CD4-positive, CD25-positive, alpha-beta regulatory T cell (primary cell): Measurements from ENCODE around the gene HECA. TPM values are rescaled to one million over a fixed set of nuclear protein-coding genes. Genes with fewer than 3 reads are reported as not detected.

Source experiments
- ATAC-seq, 2 donors: fragments of 150-1000 bp; cut with Tn5 transposase; one replicate each; pipeline ENCODE4 v1.10.0; 2021; ENCODE audit warnings: low read depth in 2 of 2, moderate number of reproducible peaks in 2 of 2, moderate library complexity in 1 of 2
- DNase-seq, 3 donors: peaks; one replicate each; pipeline versions ENCODE4 v3.0.0 to v3.0.0-alpha.2; 2012 to 2022; ENCODE audit warnings: mixed read lengths in 1 of 3
- H3K27ac ChIP-seq: one replicate; pipeline ENCODE4 v1.7.0; 2013; ENCODE audit warnings: mild to moderate bottlenecking, low read length; ENCODE audit not compliant: insufficient read depth, poor library complexity, severe bottlenecking
- H3K27me3 ChIP-seq: one replicate; pipeline ENCODE4 v1.7.0; 2013; ENCODE audit warnings: low read length; ENCODE audit not compliant: control insufficient read depth, insufficient read depth
- H3K36me3 ChIP-seq: one replicate; pipeline ENCODE4 v1.7.0; 2013; ENCODE audit warnings: mild to moderate bottlenecking, low read length, moderate library complexity; ENCODE audit not compliant: control insufficient read depth, insufficient read depth
- H3K4me1 ChIP-seq: 2 replicates; pipeline ENCODE4 v1.7.0; 2013; ENCODE audit warnings: mild to moderate bottlenecking, low read length; ENCODE audit not compliant: insufficient read depth, control insufficient read depth, poor library complexity, severe bottlenecking
- H3K4me3 ChIP-seq: one replicate; pipeline ENCODE4 v1.7.0; 2013; ENCODE audit warnings: low read depth, mild to moderate bottlenecking, low read length, moderate library complexity
- H3K9me3 ChIP-seq, 2 experiments: 1 replicate in 1 of 2; 2 replicates in 1 of 2; pipeline ENCODE4 v1.7.0; 2013; ENCODE audit warnings: low read length in 2 of 2, mild to moderate bottlenecking in 1 of 2, moderate library complexity in 1 of 2; ENCODE audit not compliant: control insufficient read depth in 2 of 2
- H3K27ac Mint-ChIP-seq, 3 donors: one replicate each; pipeline ENCODE4 v1.8.0; 2020 to 2022; ENCODE audit warnings: mild to moderate bottlenecking in 3 of 3, mixed read lengths in 3 of 3, moderate library complexity in 2 of 3
- H3K27me3 Mint-ChIP-seq: one replicate; pipeline ENCODE4 v1.8.0; 2022; ENCODE audit warnings: mild to moderate bottlenecking, mixed read lengths
- H3K36me3 Mint-ChIP-seq: one replicate; pipeline ENCODE4 v1.8.0; 2020; ENCODE audit warnings: mixed read lengths
- H3K4me1 Mint-ChIP-seq, 4 donors: one replicate each; pipeline ENCODE4 v1.8.0; 2020 to 2022; ENCODE audit warnings: mixed read lengths in 4 of 4, mild to moderate bottlenecking in 1 of 4
- H3K4me3 Mint-ChIP-seq, 4 donors: one replicate each; pipeline ENCODE4 v1.8.0; 2020 to 2022; ENCODE audit warnings: mild to moderate bottlenecking in 4 of 4, mixed read lengths in 4 of 4, moderate library complexity in 3 of 4
- H3K9me3 Mint-ChIP-seq, 7 donors: one replicate each; pipeline ENCODE4 v1.8.0; 2020 to 2022; ENCODE audit warnings: mixed read lengths in 7 of 7, mild to moderate bottlenecking in 3 of 7, moderate library complexity in 2 of 7
- polyA plus RNA-seq, 4 donors: library from polyadenylated mRNA; unstranded; fragments of 300-500 nt; fragmentation: Illumina TruSeq; gene quantifications; one replicate each; pipeline ENCODE4 v1.2.3, GENCODE V29; 2021
- total RNA-seq: library from RNA; stranded (reverse); gene quantifications from one replicate; pipeline ENCODE4 v1.2.3, GENCODE V29; 2022

HECA gene
- total RNA-seq (165 TPM), polyA plus RNA-seq (1 to 10 TPM; 5.2 to 7.9 (median 6.3) TPM)

- peaks cover 21% of the 10 kb centered on the region for H3K36me3 Mint-ChIP-seq
- DNase-seq (peak; percentile 96 to 99 (median 99)), ATAC-seq (peak; percentile 82 to 83)
- Histone ChIP-seq H3K4me3 (peak within 1 kb of the TSS; percentile 100), H3K27ac (peak within 1 kb of the TSS; percentile 96), H3K9me3 (no peaks in the 10 kb centered on the region), H3K36me3 (peaks cover 7% of the 10 kb centered on the region), H3K4me1 (peaks cover 53% of the 10 kb centered on the region), H3K27me3 (no peaks in the 10 kb centered on the region)
- H3K27me3 Mint-ChIP-seq: peaks cover 10% of the 10 kb centered on the region
- H3K27ac Mint-ChIP-seq: peak within 1 kb of the TSS; percentile 98 to 100 (median 100)
- peak within 1 kb of the TSS; percentile 94 to 99 (median 96) for H3K4me3 Mint-ChIP-seq
- peaks cover 41 to 70% (median 55%) of the 10 kb centered on the region in 4 donors for H3K4me1 Mint-ChIP-seq
- peaks cover 0 to 4% (median 0%) of the 10 kb centered on the region in 7 donors for H3K9me3 Mint-ChIP-seq
Measured at GRCh38 chr6:139134817-139135577, at the start of gene HECA. TSS of gene HECA (plus strand) at chr6:139135080. CDS start at chr6:139135397, 317 bp downstream.

GRCh38 chr6:139091826-139092225 is 43.1 kb upstream of the HECA start:
- Mint-ChIP-seq H3K4me3 (no peak overlapping the region), H3K36me3 (no peaks in the 10 kb centered on the region), H3K9me3 (peaks cover 0 to 6% (median 2%) of the 10 kb centered on the region in 7 donors), H3K27me3 (peaks cover 10% of the 10 kb centered on the region), H3K4me1 (peaks cover 0 to 9% (median under 1%) of the 10 kb centered on the region in 4 donors), H3K27ac (no peak overlapping the region)
- no peaks in the 10 kb centered on the region for H3K36me3 ChIP-seq
- H3K4me1 ChIP-seq: no peaks in the 10 kb centered on the region
- no peak for ATAC-seq
- no peak overlapping the region for H3K27ac ChIP-seq
- H3K27me3 ChIP-seq: no peaks in the 10 kb centered on the region
- H3K4me3 ChIP-seq: no peak overlapping the region
- no peak for DNase-seq
- H3K9me3 ChIP-seq: no peaks in the 10 kb centered on the region

GRCh38 chr6:139099984-139100383 is 34.9 kb upstream of the HECA start:
- DNase-seq (peak in 1 of 3 donors; percentile 34), ATAC-seq (no peak)
- Histone ChIP-seq H3K36me3 (no peaks in the 10 kb centered on the region), H3K4me1 (no peaks in the 10 kb centered on the region), H3K27ac (no peak overlapping the region), H3K9me3 (no peaks in the 10 kb centered on the region), H3K27me3 (no peaks in the 10 kb centered on the region), H3K4me3 (no peak overlapping the region)
- Mint-ChIP-seq H3K36me3 (peaks cover 3% of the 10 kb centered on the region), H3K9me3 (peaks cover 0 to 4% (median 0%) of the 10 kb centered on the region in 7 donors), H3K27ac (peak overlapping the region in 1 of 3 donors; percentile 27), H3K4me1 (peaks cover 6 to 24% (median 13%) of the 10 kb centered on the region in 4 donors), H3K27me3 (peaks cover 8% of the 10 kb centered on the region), H3K4me3 (no peak overlapping the region)

- H3K27ac Mint-ChIP-seq: no peak overlapping the region
- H3K4me3 ChIP-seq: no peak overlapping the region
- H3K27me3 Mint-ChIP-seq: no peaks in the 10 kb centered on the region
- no peaks in the 10 kb centered on the region for H3K9me3 ChIP-seq
- ATAC-seq (no peak), DNase-seq (no peak)
- peaks cover 6% of the 10 kb centered on the region for H3K4me1 ChIP-seq
- no peak overlapping the region for H3K27ac ChIP-seq
- H3K4me3 Mint-ChIP-seq: no peak overlapping the region
- H3K36me3 Mint-ChIP-seq: no peaks in the 10 kb centered on the region
- H3K9me3 Mint-ChIP-seq: peaks cover 0 to 2% (median 0%) of the 10 kb centered on the region in 7 donors
- no peaks in the 10 kb centered on the region for H3K27me3 ChIP-seq
- H3K4me1 Mint-ChIP-seq: peaks cover 20 to 30% (median 25%) of the 10 kb centered on the region in 4 donors
- no peaks in the 10 kb centered on the region for H3K36me3 ChIP-seq
Measured at GRCh38 chr6:139107051-139107450, 27.8 kb upstream of the HECA start.

GRCh38 chr6:139108378-139108777 is 26.5 kb upstream of the HECA start:
- peak overlapping the region; percentile 38 to 95 (median 62) for H3K27ac Mint-ChIP-seq
- no peaks in the 10 kb centered on the region for H3K36me3 ChIP-seq
- H3K27ac ChIP-seq: no peak overlapping the region
- peaks cover 19% of the 10 kb centered on the region for H3K4me1 ChIP-seq
- no peak overlapping the region for H3K4me3 ChIP-seq
- ATAC-seq (no peak), DNase-seq (no peak)
- no peaks in the 10 kb centered on the region for H3K36me3 Mint-ChIP-seq
- no peak overlapping the region for H3K4me3 Mint-ChIP-seq
- peaks cover 30 to 43% (median 36%) of the 10 kb centered on the region in 4 donors for H3K4me1 Mint-ChIP-seq
- no peaks in the 10 kb centered on the region for H3K27me3 ChIP-seq
- peaks cover 0 to 3% (median 0%) of the 10 kb centered on the region in 7 donors for H3K9me3 Mint-ChIP-seq
- no peaks in the 10 kb centered on the region for H3K9me3 ChIP-seq
- H3K27me3 Mint-ChIP-seq: no peaks in the 10 kb centered on the region

GRCh38 chr6:139109558-139109957 is 25.3 kb upstream of the HECA start:
- Histone ChIP-seq H3K27me3 (no peaks in the 10 kb centered on the region), H3K36me3 (no peaks in the 10 kb centered on the region), H3K4me3 (no peak overlapping the region), H3K27ac (no peak overlapping the region), H3K9me3 (no peaks in the 10 kb centered on the region), H3K4me1 (peaks cover 31% of the 10 kb centered on the region)
- H3K4me1 Mint-ChIP-seq: peaks cover 35 to 53% (median 48%) of the 10 kb centered on the region in 4 donors
- H3K27ac Mint-ChIP-seq: peak overlapping the region; percentile 17 to 95 (median 45)
- DNase-seq (peak in 2 of 3 donors; percentile 15 to 56), ATAC-seq (no peak)
- peaks cover 0 to 3% (median 0%) of the 10 kb centered on the region in 7 donors for H3K9me3 Mint-ChIP-seq
- H3K36me3 Mint-ChIP-seq: no peaks in the 10 kb centered on the region
- peak overlapping the region in 1 of 4 donors; percentile 41 for H3K4me3 Mint-ChIP-seq
- H3K27me3 Mint-ChIP-seq: no peaks in the 10 kb centered on the region

GRCh38 chr6:139112146-139112545 is 22.7 kb upstream of the HECA start:
- no peaks in the 10 kb centered on the region for H3K36me3 Mint-ChIP-seq
- peaks cover 51% of the 10 kb centered on the region for H3K4me1 ChIP-seq
- peak overlapping the region in 2 of 4 donors; percentile 29 to 60 for H3K4me3 Mint-ChIP-seq
- H3K27ac Mint-ChIP-seq: peak overlapping the region; percentile 84 to 99 (median 95)
- peak overlapping the region; percentile 64 for H3K4me3 ChIP-seq
- no peaks in the 10 kb centered on the region for H3K9me3 ChIP-seq
- H3K27me3 Mint-ChIP-seq: no peaks in the 10 kb centered on the region
- peaks cover 0 to 3% (median 0%) of the 10 kb centered on the region in 7 donors for H3K9me3 Mint-ChIP-seq
- H3K36me3 ChIP-seq: no peaks in the 10 kb centered on the region
- DNase-seq (no peak), ATAC-seq (no peak)
- peak overlapping the region; percentile 67 for H3K27ac ChIP-seq
- H3K4me1 Mint-ChIP-seq: peaks cover 42 to 77% (median 68%) of the 10 kb centered on the region in 4 donors
- no peaks in the 10 kb centered on the region for H3K27me3 ChIP-seq
